HL-60/S4 (cell line): Measurements from ENCODE around the gene BRPF1.
"Not testable (repeated sequence)": the region's sequence is repeated elsewhere in the genome, so short reads cannot be mapped to it uniquely, and the experiment has no call there.

ENCODE experiments used
- in situ Hi-C: fragments of 300-500 bp; cut with MboI; formaldehyde crosslinking; loops from 2 replicates; pipeline ENCODE4 v1.14.3; 2022; ENCODE audit warnings: low sequenced_read_pairs

The BRPF1 gene

GRCh38 chr3:9767418-9767817 lies 35.9 kb downstream of the BRPF1 start:
- in situ Hi-C loops = no loop called here

- in situ Hi-C loops = no loop called here
These were observed 36.7 kb downstream of the BRPF1 start for GRCh38 chr3:9768141-9768775.

- in situ Hi-C loops = no loop called here
These were observed 37.5 kb downstream of the BRPF1 start for GRCh38 chr3:9769012-9769411.

GRCh38 chr3:9769426-9770275 lies 38.1 kb downstream of the BRPF1 start, which contains the start of gene CAMK1:
TSS of gene CAMK1 (minus strand) at chr3:9769947. CDS start at chr3:9767749, 2,198 bp downstream.
- in situ Hi-C loops = no loop called here

GRCh38 chr3:9770276-9770812 lies 38.8 kb downstream of the BRPF1 start:
- in situ Hi-C loops = no loop called here

- in situ Hi-C loops = not testable (repeated sequence)
These were observed 39.5 kb downstream of the BRPF1 start for GRCh38 chr3:9771007-9771406.

- in situ Hi-C loops = no loop called here
These were observed 45.6 kb downstream of the BRPF1 start for GRCh38 chr3:9776896-9777693.

- in situ Hi-C loops = no loop called here
These were observed 46.1 kb downstream of the BRPF1 start for GRCh38 chr3:9777694-9778021.

GRCh38 chr3:9778143-9779074 lies 46.9 kb downstream of the BRPF1 start:
- in situ Hi-C loops = no loop called here

- in situ Hi-C loops = no loop called here
These were observed 47.6 kb downstream of the BRPF1 start for GRCh38 chr3:9779075-9779593.

GRCh38 chr3:9779721-9780457 lies 48.4 kb downstream of the BRPF1 start:
- in situ Hi-C loops = no loop called here

- in situ Hi-C loops = no loop called here
These were observed 48.9 kb downstream of the BRPF1 start for GRCh38 chr3:9780458-9780812.

- in situ Hi-C loops = no loop called here
These were observed 49.4 kb downstream of the BRPF1 start for GRCh38 chr3:9780910-9781309.

GRCh38 chr3:9781551-9781950 lies 50.0 kb downstream of the BRPF1 start:
- in situ Hi-C loops = no loop called here

GRCh38 chr3:9781978-9782603 lies 50.6 kb downstream of the BRPF1 start:
- in situ Hi-C loops = no loop called here

GRCh38 chr3:9782770-9783169 lies 51.2 kb downstream of the BRPF1 start:
- in situ Hi-C loops = no loop called here

- in situ Hi-C loops = no loop called here
These were observed 52.4 kb downstream of the BRPF1 start for GRCh38 chr3:9783954-9784353.

- in situ Hi-C loops = no loop called here
These were observed 53.4 kb downstream of the BRPF1 start for GRCh38 chr3:9784965-9785364.

- in situ Hi-C loops = no loop called here
These were observed 54.1 kb downstream of the BRPF1 start for GRCh38 chr3:9785602-9786001.
